ACC112 (cell line): ENCODE results near the gene MED31.

Experiments used
- H2AFZ ChIP-seq: fragments of 200-600 bp; sonication (generic); one replicate; pipeline ENCODE4 v1.6.0; 2017; ENCODE audit warnings: antibody characterized with exemption, low read length; ENCODE audit not compliant: unreplicated experiment
- H3K27ac ChIP-seq: fragments of 200-600 bp; sonication (generic); 2 replicates; pipeline ENCODE4 v1.5.1; 2014; ENCODE audit warnings: low read depth, mild to moderate bottlenecking, antibody characterized with exemption, low read length, moderate library complexity
- H3K27me3 ChIP-seq: fragments of 200-600 bp; sonication (generic); 2 replicates; pipeline ENCODE4 v1.6.1; 2014; ENCODE audit warnings: mild to moderate bottlenecking, antibody characterized with exemption, low read length, moderate library complexity, mixed read lengths; ENCODE audit not compliant: insufficient read depth
- H3K36me3 ChIP-seq: fragments of 200-600 bp; sonication (generic); 2 replicates; pipeline ENCODE4 v1.6.1; 2016; ENCODE audit warnings: mild to moderate bottlenecking, antibody characterized with exemption, low read length, moderate library complexity, mixed read lengths; ENCODE audit not compliant: insufficient read depth
- H3K4me1 ChIP-seq: fragments of 200-600 bp; sonication (generic); one replicate; pipeline ENCODE4 v1.6.1; 2016; ENCODE audit warnings: low read length, mixed read lengths; ENCODE audit not compliant: insufficient read depth, unreplicated experiment, control insufficient read depth
- H3K4me3 ChIP-seq: fragments of 200-600 bp; sonication (generic); 2 replicates; pipeline ENCODE4 v1.5.1; 2014; ENCODE audit warnings: mild to moderate bottlenecking, low read depth, low read length
- H3K79me2 ChIP-seq: fragments of 200-600 bp; sonication (generic); one replicate; pipeline ENCODE4 v1.6.0; 2016; ENCODE audit warnings: low read length; ENCODE audit not compliant: control insufficient read depth, unreplicated experiment, insufficient read depth

MED31 gene

DNA sequence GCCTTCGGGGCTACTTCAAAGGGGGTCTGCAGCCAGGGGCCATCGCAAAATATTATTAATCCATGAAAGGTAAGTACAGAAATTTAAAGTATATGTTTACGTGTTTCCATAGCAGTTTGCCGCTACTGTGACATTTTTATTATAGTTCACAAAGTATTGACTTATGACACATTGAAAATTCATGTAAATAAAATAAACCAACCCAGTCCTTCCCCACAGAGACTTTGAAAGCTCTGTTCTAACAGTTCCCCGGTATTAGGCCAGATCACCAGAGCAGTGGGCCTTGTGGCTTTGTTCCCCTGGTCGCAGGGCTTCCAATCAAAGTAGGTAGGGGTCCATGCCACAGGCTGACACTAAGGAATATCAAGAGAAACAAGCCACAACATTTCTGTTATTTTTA lies 24.8 kb downstream of the MED31 start:
- Histone ChIP-seq H3K27ac (peak overlapping the region; percentile 35; the same call in 1 of the 2 replicates), H3K36me3 (peaks cover 25% of the 10 kb centered on the region), H2AFZ (no peak overlapping the region), H3K4me3 (peak overlapping the region; percentile 25; the same call in 1 of the 2 replicates), H3K79me2 (peaks cover 9% of the 10 kb centered on the region), H3K4me1 (peaks cover 22% of the 10 kb centered on the region), H3K27me3 (no peaks in the 10 kb centered on the region)

DNA sequence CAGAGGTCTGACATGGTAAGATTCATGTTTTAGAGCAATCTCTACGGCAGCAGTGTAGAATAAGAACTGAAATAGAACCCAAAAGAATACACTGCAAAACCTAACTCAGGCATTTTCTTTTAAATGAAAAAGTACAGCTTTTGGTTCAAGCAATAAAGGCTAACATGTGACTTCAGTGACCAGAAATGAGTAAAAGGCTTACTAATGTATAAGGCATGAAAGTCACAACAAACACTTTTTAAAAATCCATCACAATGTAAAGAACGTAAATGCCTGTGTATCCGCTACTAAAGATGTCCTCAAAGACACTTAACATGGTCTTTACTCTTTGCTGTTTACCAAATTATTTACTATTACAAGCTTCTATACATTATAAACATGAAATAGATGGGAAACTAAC lies 27.5 kb downstream of the MED31 start:
- Histone ChIP-seq H2AFZ (no peak overlapping the region), H3K27me3 (no peaks in the 10 kb centered on the region), H3K79me2 (peaks cover 9% of the 10 kb centered on the region), H3K27ac (no peak overlapping the region), H3K4me3 (no peak overlapping the region), H3K36me3 (peaks cover 34% of the 10 kb centered on the region), H3K4me1 (peaks cover 22% of the 10 kb centered on the region)

DNA sequence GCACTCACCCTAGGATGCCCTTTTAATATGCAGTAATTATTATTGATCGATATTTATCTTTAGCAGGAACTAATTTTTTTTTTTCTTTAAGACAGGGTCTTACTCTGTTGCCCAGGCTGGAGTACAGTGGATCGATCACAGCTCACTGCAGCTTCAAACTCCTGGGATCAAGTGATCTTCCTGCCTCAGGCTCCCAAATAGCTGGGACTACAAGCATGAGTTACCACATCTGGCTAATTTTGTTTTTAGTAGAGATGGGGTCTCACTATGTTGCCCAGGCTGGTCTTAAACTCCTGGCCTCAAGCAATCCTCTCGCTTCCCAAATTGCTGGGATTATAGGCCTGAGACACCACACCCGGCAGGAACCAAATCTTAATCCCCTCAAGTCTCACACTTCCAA lies 40.2 kb downstream of the MED31 start:
- peaks cover 5% of the 10 kb centered on the region for H3K79me2 ChIP-seq
- no peak overlapping the region for H2AFZ ChIP-seq
- H3K36me3 ChIP-seq, result peaks cover 26% of the 10 kb centered on the region
- H3K27ac ChIP-seq, result no peak overlapping the region
- H3K27me3 ChIP-seq, result no peaks in the 10 kb centered on the region
- H3K4me1 ChIP-seq, result peaks cover 7% of the 10 kb centered on the region
- no peak overlapping the region for H3K4me3 ChIP-seq

DNA sequence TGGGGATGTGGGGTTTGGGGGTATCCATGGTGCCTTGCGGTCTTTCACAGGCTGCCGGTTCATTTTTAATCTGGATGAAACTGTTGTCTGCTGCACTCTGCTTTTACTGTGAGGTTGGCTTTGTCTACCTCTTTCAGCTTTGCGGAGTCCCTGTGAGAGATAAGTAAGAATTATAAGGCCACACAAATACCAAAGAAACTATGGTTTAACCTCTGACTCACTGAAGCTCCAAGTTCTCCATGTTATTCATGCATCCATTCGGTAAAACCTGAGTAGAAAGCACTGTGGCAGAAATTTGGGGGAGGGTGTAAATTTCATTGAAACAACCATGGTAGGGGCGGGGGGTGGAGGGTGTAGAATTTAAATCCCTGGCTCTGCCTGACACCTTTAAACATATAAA lies 41.4 kb downstream of the MED31 start:
- Histone ChIP-seq H3K79me2 (peaks cover 5% of the 10 kb centered on the region), H3K27ac (no peak overlapping the region), H3K4me1 (peaks cover 7% of the 10 kb centered on the region), H3K4me3 (no peak overlapping the region), H3K27me3 (no peaks in the 10 kb centered on the region), H2AFZ (no peak overlapping the region), H3K36me3 (peaks cover 23% of the 10 kb centered on the region)

DNA sequence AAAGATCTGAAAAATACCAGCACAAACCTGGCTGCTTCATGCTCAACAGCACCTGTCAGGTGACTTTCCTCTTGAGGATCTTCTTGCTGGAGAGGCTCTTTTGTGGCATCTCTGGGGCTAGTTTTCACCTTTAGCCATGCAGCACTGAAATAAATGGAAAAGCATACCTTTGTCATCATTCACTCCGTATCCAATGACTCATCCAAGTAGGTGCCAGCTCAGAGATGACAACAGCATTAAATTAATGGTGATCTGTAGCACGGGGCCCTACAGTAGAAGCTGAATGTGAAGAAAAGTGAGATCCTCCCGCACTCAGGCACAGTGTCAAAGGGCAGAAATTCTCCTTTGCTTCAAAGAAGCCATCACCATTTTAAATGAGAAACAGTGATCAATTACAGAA lies 43.1 kb downstream of the MED31 start:
- no peak overlapping the region for H3K27ac ChIP-seq
- H3K27me3 ChIP-seq, result no peaks in the 10 kb centered on the region
- no peak overlapping the region for H2AFZ ChIP-seq
- H3K4me1 ChIP-seq, result peaks cover 7% of the 10 kb centered on the region
- H3K79me2 ChIP-seq, result no peaks in the 10 kb centered on the region
- no peak overlapping the region for H3K4me3 ChIP-seq
- H3K36me3 ChIP-seq, result peaks cover 18% of the 10 kb centered on the region

DNA sequence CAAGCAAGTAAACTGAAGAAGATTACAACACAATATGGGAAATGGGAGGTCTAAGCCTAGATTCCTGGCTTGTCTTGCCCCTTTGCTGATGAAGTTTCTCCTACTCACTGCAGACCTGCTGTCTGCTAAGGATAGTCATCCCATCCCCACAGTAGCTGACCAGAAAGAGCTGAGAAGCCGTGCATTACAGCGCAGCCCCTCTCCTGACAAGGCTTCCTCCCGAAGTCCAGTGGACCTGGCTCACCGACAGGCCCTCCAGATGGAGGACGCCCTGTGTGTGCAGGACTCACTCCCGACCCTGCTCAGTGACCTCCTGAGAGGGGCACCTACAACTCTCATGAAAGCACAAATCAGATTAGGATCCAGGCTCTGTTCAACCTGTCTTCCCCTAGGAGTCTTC lies 46.3 kb downstream of the MED31 start:
- Histone ChIP-seq H3K27me3 (no peaks in the 10 kb centered on the region), H3K27ac (no peak overlapping the region), H3K36me3 (peaks cover 28% of the 10 kb centered on the region), H3K79me2 (no peaks in the 10 kb centered on the region), H3K4me1 (peaks cover 7% of the 10 kb centered on the region), H3K4me3 (no peak overlapping the region), H2AFZ (no peak overlapping the region)

DNA sequence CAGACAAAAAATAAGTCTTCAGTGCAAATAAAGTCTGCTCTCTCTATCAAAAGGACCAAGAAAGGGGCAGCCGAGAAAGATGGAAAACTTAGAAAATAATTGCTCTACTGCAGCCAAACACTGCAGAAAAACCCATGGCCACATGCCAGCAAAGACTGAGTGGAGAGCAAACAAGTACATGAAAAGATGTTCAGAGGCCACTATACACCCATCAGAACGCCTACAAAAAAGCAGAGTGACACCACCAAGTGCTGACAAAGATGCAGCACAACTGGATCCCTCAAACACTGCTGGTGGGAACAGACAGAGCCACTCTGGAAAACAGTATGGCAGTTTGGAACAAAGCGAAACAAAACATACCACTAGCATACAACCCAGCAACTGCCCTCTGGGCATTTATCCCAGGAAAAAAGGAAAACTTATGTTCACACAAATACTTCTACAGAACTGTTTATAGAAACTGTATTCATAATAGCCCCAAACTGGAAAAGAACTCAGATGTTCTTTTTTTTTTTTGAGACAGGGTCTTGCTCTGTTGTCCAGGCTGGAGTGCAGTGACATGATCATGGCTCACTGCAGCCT lies 47.6 kb downstream of the MED31 start:
- H3K79me2 ChIP-seq, result no peaks in the 10 kb centered on the region
- H3K27ac ChIP-seq, result no peak overlapping the region
- H3K4me1 ChIP-seq, result peaks cover 7% of the 10 kb centered on the region
- peaks cover 35% of the 10 kb centered on the region for H3K36me3 ChIP-seq
- no peak overlapping the region for H2AFZ ChIP-seq
- no peak overlapping the region for H3K4me3 ChIP-seq
- no peaks in the 10 kb centered on the region for H3K27me3 ChIP-seq

DNA sequence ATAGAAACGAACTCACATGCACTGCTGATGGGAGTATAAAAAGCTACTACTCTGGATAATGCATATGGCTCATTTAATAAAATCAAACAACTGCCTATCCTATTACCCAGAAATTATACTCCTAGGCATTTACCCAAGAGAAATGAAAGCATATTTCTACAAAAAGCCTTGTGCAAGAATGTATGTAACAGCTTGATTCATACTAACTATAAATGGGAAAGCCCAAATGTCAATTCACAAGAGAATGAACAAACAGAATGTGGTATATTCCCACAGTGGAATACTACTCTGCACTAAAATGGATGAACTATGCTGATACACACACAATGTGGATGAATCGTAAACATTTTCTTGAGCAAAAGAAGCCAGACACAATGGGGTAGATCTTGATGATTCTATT lies 49.3 kb downstream of the MED31 start:
- peaks cover 27% of the 10 kb centered on the region for H3K36me3 ChIP-seq
- H3K27ac ChIP-seq, result no peak overlapping the region
- H3K79me2 ChIP-seq, result no peaks in the 10 kb centered on the region
- H3K27me3 ChIP-seq, result no peaks in the 10 kb centered on the region
- no peak overlapping the region for H2AFZ ChIP-seq
- H3K4me1 ChIP-seq, result no peaks in the 10 kb centered on the region
- H3K4me3 ChIP-seq, result no peak overlapping the region

DNA sequence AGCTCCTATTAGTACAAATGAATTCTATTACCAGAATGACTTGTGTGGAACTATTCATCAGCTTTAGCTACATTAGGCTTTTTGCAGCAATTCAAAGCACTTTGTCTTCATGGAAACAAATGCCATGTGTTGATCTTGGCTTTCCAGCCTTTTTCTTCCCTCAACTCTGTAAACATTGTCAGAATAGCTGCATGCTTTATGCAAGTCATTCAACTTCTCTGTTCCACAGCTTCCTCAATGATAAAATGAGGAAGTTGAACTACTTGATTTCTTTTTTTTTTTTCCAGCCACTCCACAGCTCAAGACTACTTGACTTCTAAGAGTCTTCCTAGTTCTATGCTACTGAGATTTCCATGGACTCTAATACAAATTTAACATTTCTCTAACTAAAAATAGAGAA lies 52.0 kb downstream of the MED31 start:
- Histone ChIP-seq H3K79me2 (no peaks in the 10 kb centered on the region), H3K36me3 (peaks cover 28% of the 10 kb centered on the region), H3K4me1 (no peaks in the 10 kb centered on the region), H3K4me3 (no peak overlapping the region), H3K27ac (no peak overlapping the region), H3K27me3 (no peaks in the 10 kb centered on the region), H2AFZ (no peak overlapping the region)

DNA sequence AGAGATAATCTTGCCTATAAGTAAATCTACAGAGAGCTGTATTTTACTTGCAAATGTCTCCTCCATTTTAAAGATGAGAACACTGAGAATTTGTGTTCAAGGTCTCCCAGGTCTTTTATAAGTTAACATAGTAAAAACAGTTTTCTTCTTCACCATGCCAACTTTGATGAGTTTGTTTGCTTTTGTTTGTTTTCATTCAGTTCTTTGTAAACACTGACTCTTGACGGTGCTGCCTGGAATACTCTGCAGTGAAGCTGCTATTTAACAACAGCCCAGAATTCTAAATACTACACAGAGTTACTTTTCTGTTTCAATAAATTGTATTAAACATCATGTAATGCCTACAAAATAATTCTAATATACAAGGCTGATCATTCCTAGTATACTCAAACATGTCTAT lies 53.7 kb downstream of the MED31 start:
- no peak overlapping the region for H2AFZ ChIP-seq
- H3K36me3 ChIP-seq, result peaks cover 28% of the 10 kb centered on the region
- H3K4me1 ChIP-seq, result no peaks in the 10 kb centered on the region
- H3K27me3 ChIP-seq, result no peaks in the 10 kb centered on the region
- H3K4me3 ChIP-seq, result no peak overlapping the region
- H3K27ac ChIP-seq, result no peak overlapping the region
- H3K79me2 ChIP-seq, result no peaks in the 10 kb centered on the region

DNA sequence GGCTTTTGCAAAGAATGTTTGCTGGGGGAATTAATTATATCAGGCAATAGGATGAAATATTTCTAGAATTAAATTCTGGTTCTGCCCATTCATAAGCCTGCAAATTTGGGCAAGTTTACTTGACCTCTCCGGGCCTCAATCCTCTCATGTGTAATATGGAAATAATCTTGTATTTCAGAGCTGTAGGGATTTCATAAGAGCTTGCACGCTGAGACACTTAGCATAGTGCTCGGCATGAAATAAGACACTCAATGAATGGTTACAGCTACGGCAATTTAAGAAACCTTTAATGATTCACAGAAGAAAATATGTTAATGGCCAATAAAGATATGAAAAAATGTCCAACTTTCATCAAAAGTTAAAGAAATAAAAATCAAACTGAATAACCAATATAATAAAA lies 54.5 kb downstream of the MED31 start:
- H3K4me3 ChIP-seq, result no peak overlapping the region
- peaks cover 27% of the 10 kb centered on the region for H3K36me3 ChIP-seq
- no peaks in the 10 kb centered on the region for H3K79me2 ChIP-seq
- no peaks in the 10 kb centered on the region for H3K27me3 ChIP-seq
- no peak overlapping the region for H2AFZ ChIP-seq
- H3K27ac ChIP-seq, result no peak overlapping the region
- peaks cover 3% of the 10 kb centered on the region for H3K4me1 ChIP-seq
